Measurements from ENCODE around the gene ILK. TPM values are rescaled to one million over a fixed set of nuclear protein-coding genes. Genes with fewer than 3 reads are reported as not detected.

Gene ILK
- total and polyA plus RNA-seq, 2 donors (not counting 1 experiment from before 2014, with no cell fraction given): 176 to 420 TPM

- H3K9ac ChIP-seq (ENCODE audit: insufficient read depth, low read length): no peak overlapping the region
- peaks cover 37% of the 10 kb centered on the region for H3K27me3 ChIP-seq (ENCODE audit: control insufficient read depth, insufficient read depth, low read length)
- H3K79me2 ChIP-seq (ENCODE audit: control insufficient read depth, insufficient read depth, low read length): no peaks in the 10 kb centered on the region
- no peak overlapping the region for H3K27ac ChIP-seq (ENCODE audit: insufficient read depth, low read length)
- no peak overlapping the region for H2AFZ ChIP-seq (ENCODE audit: low read length)
- no peak for DNase-seq (ENCODE audit: low read depth in 2 of 2)
- H3K4me3 ChIP-seq (replicated peaks in 1 of 4; ENCODE audit: control extremely low read depth in 1 of 4, insufficient read depth in 1 of 4, low read depth in 3 of 4, low read length in 4 of 4): no peak overlapping the region
- H3K36me3 ChIP-seq (ENCODE audit: control insufficient read depth, insufficient read depth, low read length): no peaks in the 10 kb centered on the region
- H3K9me3 ChIP-seq (ENCODE audit: control insufficient read depth, insufficient read depth, low read depth, low read length): no peaks in the 10 kb centered on the region
- H3K4me2 ChIP-seq (ENCODE audit: extremely low read depth, insufficient read depth, low read length): no peak overlapping the region
- H4K20me1 ChIP-seq (ENCODE audit: control insufficient read depth, extremely low read depth, insufficient read depth, low read length): no peaks in the 10 kb centered on the region
- TF ChIP-seq CTCF (conservative IDR thresholded peaks at IDR 0.05 in 1 of 2, IDR thresholded peaks at IDR 0.05 in 1 of 2; ENCODE audit: low read depth in 1 of 2, low read length in 2 of 2) (no peak), EZH2 (IDR thresholded peaks at IDR 0.05; ENCODE audit: low read length, missing control alignments) (no peak)
- peaks cover under 1% of the 10 kb centered on the region for H3K4me1 ChIP-seq (ENCODE audit: control insufficient read depth, extremely low read depth, insufficient read depth, low read length)
Observed at GRCh38 chr11:6652182-6652581, 48.6 kb downstream of the ILK start.

GRCh38 chr11:6653097-6653496, 49.5 kb downstream of the ILK start:
- Histone ChIP-seq H3K4me3 (replicated peaks in 1 of 4; ENCODE audit: control extremely low read depth in 1 of 4, insufficient read depth in 1 of 4, low read depth in 3 of 4, low read length in 4 of 4) (no peak overlapping the region), H3K4me2 (ENCODE audit: extremely low read depth, insufficient read depth, low read length) (no peak overlapping the region), H3K4me1 (ENCODE audit: control insufficient read depth, extremely low read depth, insufficient read depth, low read length) (no peaks in the 10 kb centered on the region), H3K27ac (ENCODE audit: insufficient read depth, low read length) (no peak overlapping the region), H3K36me3 (ENCODE audit: control insufficient read depth, insufficient read depth, low read length) (no peaks in the 10 kb centered on the region), H3K27me3 (ENCODE audit: control insufficient read depth, insufficient read depth, low read length) (peaks cover 37% of the 10 kb centered on the region), H4K20me1 (ENCODE audit: control insufficient read depth, extremely low read depth, insufficient read depth, low read length) (no peaks in the 10 kb centered on the region), H2AFZ (ENCODE audit: low read length) (no peak overlapping the region), H3K79me2 (ENCODE audit: control insufficient read depth, insufficient read depth, low read length) (no peaks in the 10 kb centered on the region), H3K9me3 (ENCODE audit: control insufficient read depth, insufficient read depth, low read depth, low read length) (no peaks in the 10 kb centered on the region), H3K9ac (ENCODE audit: insufficient read depth, low read length) (no peak overlapping the region)
- TF ChIP-seq CTCF (conservative IDR thresholded peaks at IDR 0.05 in 1 of 2, IDR thresholded peaks at IDR 0.05 in 1 of 2; ENCODE audit: low read depth in 1 of 2, low read length in 2 of 2): no peak
- TF ChIP-seq EZH2 (IDR thresholded peaks at IDR 0.05; ENCODE audit: low read length, missing control alignments): no peak
- no peak for DNase-seq (ENCODE audit: low read depth in 2 of 2)

GRCh38 chr11:6653656-6654055, 50.1 kb downstream of the ILK start:
- Histone ChIP-seq H3K9ac (ENCODE audit: insufficient read depth, low read length) (no peak overlapping the region), H3K9me3 (ENCODE audit: control insufficient read depth, insufficient read depth, low read depth, low read length) (no peaks in the 10 kb centered on the region), H3K4me1 (ENCODE audit: control insufficient read depth, extremely low read depth, insufficient read depth, low read length) (no peaks in the 10 kb centered on the region), H3K4me2 (ENCODE audit: extremely low read depth, insufficient read depth, low read length) (no peak overlapping the region), H3K27ac (ENCODE audit: insufficient read depth, low read length) (no peak overlapping the region), H3K4me3 (replicated peaks in 1 of 4; ENCODE audit: control extremely low read depth in 1 of 4, insufficient read depth in 1 of 4, low read depth in 3 of 4, low read length in 4 of 4) (no peak overlapping the region), H2AFZ (ENCODE audit: low read length) (no peak overlapping the region), H3K36me3 (ENCODE audit: control insufficient read depth, insufficient read depth, low read length) (no peaks in the 10 kb centered on the region), H4K20me1 (ENCODE audit: control insufficient read depth, extremely low read depth, insufficient read depth, low read length) (no peaks in the 10 kb centered on the region), H3K79me2 (ENCODE audit: control insufficient read depth, insufficient read depth, low read length) (no peaks in the 10 kb centered on the region), H3K27me3 (ENCODE audit: control insufficient read depth, insufficient read depth, low read length) (peaks cover 40% of the 10 kb centered on the region)
- TF ChIP-seq EZH2 (IDR thresholded peaks at IDR 0.05; ENCODE audit: low read length, missing control alignments): no peak
- TF ChIP-seq CTCF (conservative IDR thresholded peaks at IDR 0.05 in 1 of 2, IDR thresholded peaks at IDR 0.05 in 1 of 2; ENCODE audit: low read depth in 1 of 2, low read length in 2 of 2): no peak
- DNase-seq (ENCODE audit: low read depth in 2 of 2): no peak
